Esophagus muscularis mucosa (tissue), 3 donors: Measurements from ENCODE around the gene RYR2.

Experiments used
- CTCF ChIP-seq, 3 experiments: fragments of 200-600 bp in 2 of 3; fragments of 450-650 bp in 1 of 3; sonication (generic) in 2 of 3; IDR thresholded peaks; one replicate each; pipeline ENCODE4 v1.5.1; 2017 to 2019; ENCODE audit warnings: antibody characterized with exemption in 3 of 3, mild to moderate bottlenecking in 2 of 3, moderate library complexity in 1 of 3
- POLR2AphosphoS5 ChIP-seq, 2 donors: sonication (generic); formaldehyde crosslinking; IDR thresholded peaks; one replicate each; pipeline ENCODE4 v1.6.1; 2017; ENCODE audit warnings: antibody characterized with exemption in 2 of 2

GRCh38 chr1:237004116-237004515 lies 37.9 kb upstream of the RYR2 start, which contains the start of gene MT1HL1:
- TF ChIP-seq POLR2AphosphoS5 (IDR thresholded peaks at IDR 0.05): no peak
- TF ChIP-seq CTCF (IDR thresholded peaks at IDR 0.05): no peak
